NCI-H524 (cell line): Measurements from ENCODE around the gene RPL7A.
"Not testable (repeated sequence)": the region's sequence is repeated elsewhere in the genome, so short reads cannot be mapped to it uniquely, and the experiment has no call there.

Experiments
- DNase-seq, 2 experiments: peaks; one replicate each; lab custom pipeline; 2025; lab: John Stamatoyannopoulos, UW

RPL7A gene

DNA sequence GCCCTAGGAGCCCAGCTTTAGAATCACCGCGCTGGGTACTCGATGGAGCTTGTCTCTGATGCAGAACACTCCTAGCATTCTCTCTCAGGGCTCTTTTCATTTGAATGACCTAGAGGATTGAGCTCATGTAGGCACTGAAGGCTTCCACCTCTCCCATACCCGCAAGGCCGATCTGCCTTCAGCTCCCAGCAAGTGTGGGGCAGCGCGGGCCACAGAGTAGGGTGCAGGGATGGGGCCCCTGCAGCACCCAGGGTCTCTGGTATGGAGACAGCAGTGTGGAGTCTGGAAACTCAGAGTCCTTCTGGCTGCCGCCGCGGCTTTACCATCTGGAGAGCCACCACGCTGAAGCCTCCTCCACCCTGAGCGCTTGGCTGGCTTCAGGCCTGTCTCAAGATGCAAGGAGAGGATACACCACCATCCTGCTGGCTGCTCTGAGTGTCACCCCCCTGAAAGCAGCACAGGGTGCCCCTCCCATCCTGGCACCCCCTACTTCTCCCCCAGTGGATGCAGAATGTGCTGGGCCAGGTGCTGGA is 41.1 kb downstream of the RPL7A start:
- peak in 1 of 2 experiments; percentile 76 for DNase-seq

DNA sequence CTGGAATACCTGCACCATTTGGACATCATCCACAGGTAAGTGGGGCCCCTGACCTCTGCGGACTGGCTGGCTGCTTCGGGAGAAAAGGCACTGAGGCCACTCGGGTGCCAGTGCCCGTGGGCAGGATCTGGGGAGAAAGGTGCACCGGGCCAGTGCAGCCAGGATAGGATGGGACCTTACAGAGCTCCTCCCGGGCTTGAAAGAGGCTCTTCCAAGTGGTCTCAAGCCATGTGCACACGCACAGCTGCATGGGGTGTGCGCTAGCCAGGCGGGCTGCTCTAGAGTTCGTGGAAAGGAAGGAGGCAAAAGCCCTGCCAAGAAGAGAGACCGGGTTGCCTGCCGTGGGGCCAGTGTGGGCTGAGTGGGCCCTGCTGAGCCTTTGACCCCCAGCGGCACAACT is 41.5 kb downstream of the RPL7A start:
- no peak for DNase-seq

DNA sequence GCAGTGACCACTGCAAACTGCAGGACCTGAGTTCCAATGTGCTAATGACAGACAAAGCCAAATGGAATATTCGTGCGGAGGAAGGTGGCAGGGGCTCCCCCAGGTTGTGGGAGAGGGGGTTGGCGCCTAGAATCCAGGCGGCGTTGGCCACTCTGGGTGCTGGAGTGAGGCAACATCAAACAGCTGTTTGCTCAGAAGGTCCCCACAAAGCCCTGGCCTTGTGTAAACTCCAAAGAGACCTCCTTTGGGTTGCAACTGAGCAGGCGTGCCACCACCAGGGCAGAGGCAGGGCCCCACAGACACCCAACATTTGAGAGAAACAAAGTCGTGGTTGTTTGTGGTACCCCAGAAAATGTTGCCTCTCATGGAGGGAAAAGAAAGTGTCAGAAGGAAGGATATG is 42.7 kb downstream of the RPL7A start:
- no peak for DNase-seq

DNA sequence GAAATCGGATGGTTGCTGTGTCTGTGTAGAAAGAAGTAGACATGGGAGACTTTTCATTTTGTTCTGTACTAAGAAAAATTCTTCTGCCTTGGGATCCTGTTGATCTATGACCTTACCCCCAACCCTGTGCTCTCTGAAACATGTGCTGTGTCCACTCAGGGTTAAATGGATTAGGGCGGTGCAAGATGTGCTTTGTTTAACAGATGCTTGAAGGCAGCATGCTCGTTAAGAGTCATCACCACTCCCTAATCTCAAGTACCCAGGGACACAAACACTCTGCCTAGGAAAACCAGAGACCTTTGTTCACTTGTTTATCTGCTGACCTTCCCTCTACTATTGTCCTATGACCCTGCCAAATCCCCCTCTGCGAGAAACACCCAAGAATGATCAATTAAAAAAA is 43.4 kb downstream of the RPL7A start:
- DNase-seq: not testable (repeated sequence)

DNA sequence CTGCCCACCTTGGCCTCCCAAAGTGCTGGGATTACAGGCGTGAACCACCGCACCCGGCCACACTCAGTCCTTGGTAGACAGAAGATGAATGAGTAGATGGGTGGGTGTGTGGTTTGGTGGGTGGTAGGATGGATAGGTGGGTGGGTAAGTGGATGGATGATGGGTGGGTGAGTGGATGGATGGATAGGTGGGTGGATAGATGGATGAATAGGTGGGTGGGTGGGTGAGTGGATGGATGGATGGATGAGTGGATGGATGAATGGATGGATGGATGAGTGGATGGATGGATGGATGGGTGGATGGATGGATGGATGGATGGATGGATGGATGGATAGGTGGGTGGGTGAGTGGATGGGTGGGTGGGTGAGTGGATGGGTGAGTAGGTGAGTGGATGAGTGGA is 44.3 kb downstream of the RPL7A start:
- DNase-seq: not testable (repeated sequence)

DNA sequence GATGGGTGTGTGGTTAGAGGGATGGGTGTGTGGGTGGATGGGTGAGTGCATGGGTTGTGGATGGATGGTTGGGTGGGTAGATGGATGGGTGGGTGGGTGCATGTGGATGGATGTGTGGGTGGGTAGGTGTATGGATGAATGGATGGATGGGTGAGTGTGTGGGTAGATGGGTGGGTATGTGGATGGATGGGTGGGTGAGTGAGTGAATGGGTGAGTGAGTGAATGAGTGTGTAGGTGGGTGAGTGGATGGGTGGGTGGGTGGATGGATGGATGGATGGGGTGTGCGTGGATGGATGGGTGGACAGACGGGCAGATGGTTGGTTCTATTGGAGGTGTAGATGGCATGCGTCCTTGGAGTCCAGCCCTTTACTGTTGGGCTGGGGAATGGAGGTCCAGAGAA is 45.4 kb downstream of the RPL7A start:
- no peak for DNase-seq

DNA sequence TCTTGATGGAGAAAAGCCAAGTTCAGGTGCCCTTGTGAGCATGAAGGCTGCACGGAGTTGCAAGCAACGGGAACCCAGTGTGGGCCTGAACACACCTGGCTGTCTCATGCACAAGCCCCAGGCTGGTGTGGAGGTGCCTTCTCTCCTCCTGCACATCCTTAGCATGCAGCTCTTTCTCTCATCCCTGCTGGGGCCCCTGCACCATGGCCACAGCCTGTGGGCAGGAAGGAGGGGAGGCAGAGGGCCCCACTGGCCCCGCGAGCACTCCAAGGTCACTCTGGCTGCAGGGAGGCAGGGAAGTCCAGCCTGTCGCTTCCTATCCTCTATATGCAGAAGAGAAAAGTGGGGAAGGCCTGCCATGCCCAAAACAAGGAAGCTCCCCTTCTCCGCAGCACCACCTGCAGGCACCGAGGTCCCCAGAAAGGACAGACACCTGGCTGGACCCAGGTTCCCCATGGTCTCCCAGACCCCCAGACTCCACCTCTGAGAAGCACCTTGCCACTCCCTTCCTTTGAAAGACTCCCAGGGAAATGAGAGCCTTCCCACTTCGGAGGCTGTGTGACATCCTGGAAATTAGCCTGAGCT is 46.8 kb downstream of the RPL7A start:
- no peak for DNase-seq

DNA sequence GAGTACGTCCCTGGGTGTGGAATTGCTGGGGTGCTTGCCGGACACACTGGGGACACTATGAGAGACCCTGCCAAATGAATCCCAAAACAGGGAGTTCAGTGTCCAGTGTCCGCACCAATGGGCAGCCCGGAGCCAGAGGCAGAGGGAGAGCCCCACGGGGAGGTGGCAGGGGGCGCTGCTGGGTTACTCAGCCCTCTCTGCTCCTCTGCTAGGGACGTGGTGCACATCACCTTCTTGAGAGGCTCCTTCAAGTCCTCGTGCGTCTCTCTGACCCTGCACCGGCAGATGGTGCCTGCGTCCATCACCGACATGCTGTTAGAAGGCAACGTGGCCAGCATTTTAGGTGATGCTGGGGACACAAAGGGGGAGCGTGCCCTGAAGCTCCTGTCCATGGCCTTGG is 48.9 kb downstream of the RPL7A start:
- DNase-seq: peak; percentile 72 to 93

DNA sequence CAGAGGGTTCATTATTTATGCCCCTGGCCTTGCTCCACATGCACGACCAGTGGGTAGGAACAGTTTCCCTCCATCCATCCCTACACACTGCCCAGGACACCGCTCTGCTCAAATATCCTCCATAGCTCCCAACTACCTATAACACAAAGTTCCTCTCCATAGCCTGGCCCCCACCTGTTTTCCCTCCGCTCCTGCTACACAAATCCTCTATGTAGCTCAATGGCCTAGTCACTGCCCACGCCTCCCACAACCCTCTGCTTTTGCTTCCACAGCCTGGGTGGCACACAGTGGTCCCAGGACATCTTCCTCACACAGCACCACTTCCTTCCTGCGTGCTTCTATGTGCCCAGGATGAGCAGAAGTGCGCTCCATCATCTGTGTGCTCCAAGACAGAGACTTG is 49.4 kb downstream of the RPL7A start:
- no peak for DNase-seq

DNA sequence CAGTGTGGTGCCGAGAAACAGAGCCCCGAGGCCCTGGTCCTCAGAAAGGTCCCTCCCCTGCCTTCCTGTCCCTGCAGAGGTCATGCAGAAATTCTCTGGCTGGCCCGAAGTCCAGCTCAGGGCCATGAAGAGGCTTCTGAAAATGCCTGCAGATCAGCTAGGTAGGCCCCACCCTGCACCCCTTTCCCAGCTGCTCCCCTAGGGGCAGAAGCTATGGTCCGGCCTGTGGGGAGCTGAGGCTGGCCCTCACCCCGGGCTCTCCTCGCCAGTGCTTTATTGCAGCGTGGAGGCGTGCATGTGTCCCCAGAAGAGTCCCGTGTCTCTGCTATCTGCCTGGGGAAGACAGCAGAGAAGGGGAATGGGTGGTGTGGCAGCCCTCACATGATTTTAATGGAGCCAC is 49.9 kb downstream of the RPL7A start:
- DNase-seq: no peak

DNA sequence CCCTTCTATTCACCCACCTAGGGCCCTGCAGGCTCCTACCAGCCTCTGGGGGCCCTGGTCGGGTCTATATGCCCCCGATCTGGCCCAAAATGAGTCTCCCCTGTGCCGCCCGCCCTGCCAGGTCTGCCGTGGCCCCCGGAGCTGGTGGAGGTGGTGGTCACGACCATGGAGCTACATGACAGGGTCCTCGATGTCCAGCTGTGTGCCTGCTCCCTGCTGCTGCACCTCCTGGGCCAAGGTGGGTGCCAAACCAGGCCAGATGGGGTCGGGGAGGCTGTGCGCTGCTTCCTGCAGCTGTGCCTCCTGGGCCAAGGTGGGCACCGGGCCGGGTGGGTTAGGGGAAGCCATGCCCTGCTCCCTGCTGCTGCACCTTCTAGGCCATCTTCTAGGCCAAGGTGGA is 52.3 kb downstream of the RPL7A start:
- DNase-seq: no peak
